Left hindlimb (tissue), 1 donor: ENCODE measurements around the gene TNS2.

ENCODE experiments used
- DNase-seq: peaks from one replicate; pipeline ENCODE4 v3.0.0-alpha.2; 2018

Gene TNS2

DNA sequence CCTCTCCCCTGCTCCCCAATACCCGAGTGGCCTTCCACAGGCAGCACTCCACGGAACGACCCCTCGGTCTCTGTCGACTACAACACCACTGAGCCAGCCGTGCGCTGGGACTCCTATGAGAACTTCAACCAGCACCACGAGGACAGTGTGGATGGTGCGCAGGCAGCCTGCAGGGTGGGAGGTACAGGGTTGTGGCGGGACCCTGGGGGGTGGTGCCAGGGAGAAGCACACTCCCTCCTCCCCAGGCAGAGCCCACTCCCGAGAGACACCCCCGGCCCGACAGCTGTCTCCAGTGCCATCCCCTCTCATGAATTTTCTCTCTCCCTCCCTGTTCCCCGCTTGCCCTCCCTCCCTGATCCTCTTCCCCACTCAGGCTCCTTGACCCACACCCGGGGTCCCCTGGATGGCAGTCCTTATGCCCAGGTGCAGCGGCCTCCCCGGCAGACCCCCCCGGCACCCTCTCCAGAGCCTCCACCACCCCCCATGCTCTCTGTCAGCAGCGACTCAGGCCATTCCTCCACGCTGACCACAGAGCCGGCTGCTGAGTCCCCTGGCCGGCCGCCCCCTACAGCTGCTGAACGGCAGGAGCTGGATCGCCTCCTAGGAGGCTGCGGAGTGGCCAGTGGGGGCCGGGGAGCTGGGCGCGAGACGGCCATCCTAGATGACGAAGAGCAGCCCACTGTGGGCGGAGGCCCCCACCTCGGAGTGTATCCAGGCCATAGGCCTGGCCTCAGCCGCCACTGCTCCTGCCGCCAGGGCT, 9.0 kb downstream of the TNS2 start:
- peak; percentile 34 for DNase-seq

DNA sequence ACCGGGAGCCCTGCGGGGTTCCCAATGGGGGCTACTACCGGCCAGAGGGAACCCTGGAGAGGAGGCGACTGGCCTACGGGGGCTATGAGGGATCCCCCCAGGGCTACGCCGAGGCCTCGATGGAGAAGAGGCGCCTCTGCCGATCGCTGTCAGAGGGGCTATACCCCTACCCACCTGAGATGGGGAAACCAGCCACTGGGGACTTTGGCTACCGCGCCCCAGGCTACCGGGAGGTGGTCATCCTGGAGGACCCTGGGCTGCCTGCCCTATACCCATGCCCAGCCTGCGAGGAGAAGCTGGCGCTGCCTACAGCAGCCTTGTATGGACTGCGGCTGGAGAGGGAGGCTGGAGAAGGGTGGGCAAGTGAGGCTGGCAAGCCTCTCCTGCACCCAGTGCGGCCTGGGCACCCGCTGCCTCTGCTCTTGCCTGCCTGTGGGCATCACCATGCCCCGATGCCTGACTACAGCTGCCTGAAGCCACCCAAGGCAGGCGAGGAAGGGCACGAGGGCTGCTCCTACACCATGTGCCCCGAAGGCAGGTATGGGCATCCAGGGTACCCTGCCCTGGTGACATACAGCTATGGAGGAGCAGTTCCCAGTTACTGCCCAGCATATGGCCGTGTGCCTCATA, 9.7 kb downstream of the TNS2 start:
- DNase-seq, result no peak

DNA sequence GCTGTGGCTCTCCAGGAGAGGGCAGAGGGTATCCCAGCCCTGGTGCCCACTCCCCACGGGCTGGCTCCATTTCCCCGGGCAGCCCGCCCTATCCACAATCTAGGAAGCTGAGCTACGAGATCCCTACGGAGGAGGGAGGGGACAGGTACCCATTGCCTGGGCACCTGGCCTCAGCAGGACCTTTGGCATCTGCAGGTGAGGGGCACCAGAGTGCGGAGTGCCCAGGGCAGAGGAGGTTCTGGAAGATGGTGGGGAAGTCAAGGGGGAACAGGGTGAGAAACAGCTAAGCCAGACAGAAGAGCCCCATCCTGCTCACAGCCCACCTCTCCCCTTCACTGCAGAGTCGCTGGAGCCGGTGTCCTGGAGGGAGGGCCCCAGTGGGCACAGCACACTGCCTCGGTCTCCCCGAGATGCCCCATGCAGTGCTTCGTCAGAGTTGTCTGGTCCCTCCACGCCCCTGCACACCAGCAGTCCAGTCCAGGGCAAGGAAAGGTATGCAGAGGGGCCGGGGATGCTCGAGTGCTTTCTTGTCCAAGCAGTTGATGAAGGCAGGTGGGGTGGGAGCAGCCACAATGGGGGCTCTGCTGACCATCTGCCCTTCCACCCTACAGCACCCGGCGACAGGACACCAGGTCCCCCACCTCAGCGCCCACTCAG, 10.3 kb downstream of the TNS2 start:
- peak; percentile 35 for DNase-seq

DNA sequence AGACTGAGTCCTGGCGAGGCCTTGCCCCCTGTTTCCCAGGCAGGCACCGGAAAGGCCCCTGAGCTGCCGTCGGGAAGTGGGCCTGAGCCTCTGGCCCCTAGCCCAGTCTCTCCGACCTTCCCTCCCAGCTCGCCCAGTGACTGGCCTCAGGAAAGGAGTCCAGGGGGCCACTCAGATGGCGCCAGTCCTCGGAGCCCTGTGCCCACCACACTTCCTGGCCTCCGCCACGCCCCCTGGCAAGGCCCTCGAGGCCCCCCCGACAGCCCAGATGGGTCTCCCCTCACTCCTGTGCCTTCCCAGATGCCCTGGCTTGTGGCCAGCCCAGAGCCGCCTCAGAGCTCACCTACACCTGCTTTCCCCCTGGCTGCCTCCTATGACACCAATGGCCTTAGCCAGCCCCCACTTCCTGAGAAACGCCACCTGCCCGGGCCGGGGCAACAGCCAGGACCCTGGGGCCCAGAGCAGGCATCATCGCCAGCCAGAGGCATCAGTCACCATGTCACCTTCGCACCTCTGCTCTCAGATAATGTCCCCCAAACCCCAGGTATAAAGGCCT, 10.9 kb downstream of the TNS2 start:
- DNase-seq, result peak; percentile 53

DNA sequence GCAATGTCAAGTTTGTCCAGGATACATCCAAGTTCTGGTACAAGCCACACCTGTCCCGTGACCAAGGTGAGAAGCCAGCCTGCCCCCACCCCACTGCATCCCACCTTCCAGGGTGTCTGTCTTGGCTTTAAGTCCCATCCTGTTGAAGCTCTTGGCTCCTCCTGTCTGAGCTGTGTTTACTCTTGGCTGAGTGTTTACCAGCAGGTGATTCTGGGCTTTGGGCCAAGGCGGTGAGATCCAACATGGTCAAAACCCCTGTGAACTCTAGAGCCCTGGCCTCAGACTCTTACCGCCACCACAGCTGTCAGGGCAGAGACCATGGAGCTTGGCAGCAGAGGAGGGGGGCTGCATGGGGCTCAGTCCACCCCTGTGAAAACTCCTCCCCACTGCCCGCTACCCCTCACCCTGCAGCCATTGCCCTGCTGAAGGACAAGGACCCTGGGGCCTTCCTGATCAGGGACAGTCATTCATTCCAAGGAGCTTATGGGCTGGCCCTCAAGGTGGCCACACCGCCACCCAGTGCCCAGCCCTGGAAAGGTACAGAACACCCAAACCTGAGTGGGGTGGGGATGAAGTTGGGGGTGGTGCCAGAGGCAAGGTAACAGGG, 11.6 kb downstream of the TNS2 start:
- peak; percentile 47 for DNase-seq

DNA sequence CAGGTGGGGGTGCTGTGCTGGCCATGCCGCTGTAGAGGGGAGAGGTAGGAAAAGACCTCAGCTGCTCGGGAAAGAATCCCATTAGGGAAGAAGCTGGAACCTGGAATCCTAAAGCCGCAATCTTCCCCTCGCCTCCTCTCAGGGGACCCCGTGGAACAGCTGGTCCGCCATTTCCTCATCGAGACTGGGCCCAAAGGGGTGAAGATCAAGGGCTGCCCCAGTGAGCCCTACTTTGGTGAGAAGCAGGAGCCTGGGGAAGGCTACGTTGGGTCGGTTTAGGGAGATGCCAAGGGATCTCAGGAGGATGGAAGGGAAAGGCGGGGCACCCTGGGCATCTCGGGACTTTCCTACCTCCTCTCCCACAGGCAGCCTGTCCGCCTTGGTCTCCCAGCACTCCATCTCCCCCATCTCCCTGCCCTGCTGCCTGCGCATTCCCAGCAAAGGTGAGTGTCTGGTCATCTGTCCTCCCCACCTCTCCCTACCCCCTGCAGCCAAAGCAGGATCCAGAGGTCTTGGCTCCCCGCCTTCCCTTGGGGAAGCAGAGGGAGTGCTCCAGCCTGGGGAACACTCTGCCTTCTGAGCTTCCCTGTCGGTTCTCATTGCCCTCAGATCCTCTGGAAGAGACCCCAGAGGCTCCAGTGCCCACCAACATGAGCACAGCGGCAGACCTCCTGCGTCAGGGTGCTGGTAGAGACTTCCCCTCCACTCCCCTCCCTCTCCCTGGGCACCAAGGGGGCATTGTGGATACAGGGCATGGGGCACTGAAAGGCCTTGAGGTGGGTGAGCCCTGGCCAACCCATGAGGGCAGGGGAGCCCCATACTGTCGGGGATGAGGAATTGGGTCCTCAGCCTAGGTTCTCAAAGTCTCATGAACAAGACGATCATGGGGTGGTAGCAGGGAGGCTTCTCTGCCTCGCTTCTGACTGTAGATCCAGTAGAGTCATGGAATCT, 12.4 kb downstream of the TNS2 start:
- peak; percentile 54 for DNase-seq

DNA sequence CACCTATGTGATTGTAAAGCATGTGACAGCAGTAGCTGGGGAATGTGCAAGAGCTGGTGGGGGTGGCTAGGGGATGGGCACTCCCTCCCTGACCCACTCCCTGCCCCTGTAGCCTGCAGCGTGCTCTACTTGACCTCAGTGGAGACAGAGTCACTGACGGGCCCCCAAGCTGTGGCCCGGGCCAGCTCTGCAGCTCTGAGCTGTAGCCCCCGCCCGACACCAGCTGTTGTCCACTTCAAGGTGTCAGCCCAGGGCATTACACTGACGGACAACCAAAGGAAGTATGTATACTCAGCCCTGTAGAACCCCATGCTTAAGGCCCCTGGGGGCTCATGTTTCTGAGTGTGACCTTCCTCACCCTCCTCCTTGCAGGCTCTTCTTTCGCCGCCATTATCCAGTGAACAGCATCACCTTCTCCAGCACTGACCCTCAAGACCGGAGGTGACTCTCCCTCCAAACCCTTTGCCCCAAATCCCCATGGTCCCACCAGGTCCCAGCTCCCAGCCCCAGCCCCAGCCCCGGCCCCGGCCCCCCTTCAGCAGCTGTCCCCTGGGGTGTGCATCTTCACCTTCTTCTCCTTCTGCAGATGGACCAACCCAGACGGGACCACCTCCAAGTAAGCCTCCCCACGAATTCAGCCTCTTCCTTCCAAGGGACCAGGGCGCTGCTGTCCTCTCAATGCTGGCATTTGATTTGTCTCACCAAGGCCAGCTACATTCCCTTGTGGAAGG, 13.3 kb downstream of the TNS2 start:
- peak; percentile 41 for DNase-seq

DNA sequence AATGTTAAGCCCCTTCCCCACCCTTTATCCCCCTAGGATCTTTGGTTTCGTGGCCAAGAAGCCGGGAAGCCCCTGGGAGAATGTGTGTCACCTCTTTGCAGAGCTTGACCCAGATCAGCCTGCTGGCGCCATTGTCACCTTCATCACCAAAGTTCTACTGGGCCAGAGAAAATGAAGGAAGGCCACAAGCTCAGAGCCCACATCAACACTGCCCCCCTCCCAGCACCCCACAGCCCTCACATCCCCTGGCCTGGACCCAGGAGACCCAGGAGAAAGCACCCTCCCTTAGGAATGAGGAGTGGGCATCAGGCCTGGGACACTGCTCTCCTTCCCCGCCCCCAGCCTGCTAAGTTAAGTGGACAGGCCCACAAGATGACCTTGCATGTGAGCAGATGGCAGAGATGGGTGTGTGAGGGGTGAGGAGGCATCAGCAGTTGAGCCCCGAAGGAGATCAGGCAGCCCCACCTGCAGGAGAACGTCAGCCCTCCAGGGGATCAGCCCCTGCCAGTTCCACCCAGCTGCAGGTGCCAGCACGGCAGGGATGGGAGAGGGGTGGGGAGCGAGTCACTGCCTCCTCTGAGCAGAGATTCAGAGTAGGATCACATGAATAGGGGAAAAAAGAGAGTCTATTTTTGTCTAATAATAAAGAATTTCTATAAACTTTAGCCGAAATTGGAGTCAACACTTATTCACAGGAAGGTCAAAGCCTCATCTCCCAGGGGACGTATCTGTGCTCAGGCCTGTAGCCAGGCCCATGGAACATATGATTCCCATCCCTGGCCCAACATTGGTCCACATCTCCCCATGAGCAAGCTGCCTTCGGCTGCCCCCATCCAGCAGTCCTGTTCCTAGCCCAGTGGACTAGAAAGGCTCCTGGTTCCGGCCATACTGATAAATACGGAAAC, 14.1 kb downstream of the TNS2 start:
- DNase-seq, result peak; percentile 69

DNA sequence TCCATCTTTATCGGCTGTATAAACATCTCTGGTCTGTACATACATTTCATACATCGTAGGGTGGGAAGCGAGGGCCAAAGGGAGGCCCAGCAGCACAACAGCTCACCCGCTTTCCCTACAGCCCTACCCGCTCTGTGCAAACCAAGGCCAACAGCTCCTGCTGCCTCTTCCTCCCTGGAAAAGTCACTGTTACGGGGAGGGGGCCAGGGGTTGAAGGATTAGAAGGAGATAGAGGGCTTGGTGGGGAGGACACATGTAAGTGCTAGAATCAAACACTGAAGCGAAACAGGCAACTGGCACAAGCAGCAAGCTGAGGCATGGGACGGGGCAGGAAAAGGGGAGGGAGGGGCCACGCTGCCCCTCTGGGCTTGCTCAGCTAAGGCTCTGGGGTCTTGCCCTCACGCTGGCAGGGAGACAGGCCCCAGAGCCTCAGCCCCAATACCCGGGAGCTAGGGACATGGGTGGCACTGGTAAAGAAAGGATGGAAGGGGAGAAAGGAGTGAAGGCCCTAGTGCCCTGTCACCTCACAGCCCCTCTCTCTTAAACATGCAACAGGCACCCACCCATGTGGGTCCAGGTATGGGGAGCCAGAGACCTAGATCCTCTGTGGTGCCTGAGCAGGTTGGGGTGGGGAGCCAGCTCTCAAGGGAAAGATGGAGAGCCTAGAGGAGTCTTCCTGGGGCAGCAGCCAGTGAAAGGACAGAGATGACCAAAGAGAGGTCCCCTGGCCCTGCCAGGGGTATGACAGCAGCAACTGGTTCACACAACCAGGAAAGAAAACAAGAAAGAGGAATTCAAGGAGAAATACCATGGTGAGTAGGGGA, 15.0 kb downstream of the TNS2 start:
- DNase-seq, result peak; percentile 40

DNA sequence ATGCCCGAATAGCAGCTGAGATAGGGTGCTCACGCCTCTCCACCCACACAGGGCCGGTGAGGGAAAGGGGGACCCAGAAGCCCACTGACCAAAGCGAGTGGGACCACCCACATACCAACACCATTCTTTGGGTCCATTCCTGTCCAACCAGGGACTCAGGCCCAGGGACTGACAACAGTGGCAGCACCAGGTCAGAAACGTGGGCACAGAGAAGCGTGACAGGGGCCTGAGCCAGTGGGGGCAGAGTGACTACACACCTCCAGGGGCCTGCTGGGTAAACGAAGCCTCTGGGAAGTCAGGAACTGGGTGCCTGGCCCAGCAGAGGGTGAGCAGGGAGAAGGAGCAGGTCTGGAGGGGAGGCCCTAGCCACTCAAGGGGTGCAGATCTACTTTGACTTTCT, 15.6 kb downstream of the TNS2 start:
- DNase-seq, result peak; percentile 37

DNA sequence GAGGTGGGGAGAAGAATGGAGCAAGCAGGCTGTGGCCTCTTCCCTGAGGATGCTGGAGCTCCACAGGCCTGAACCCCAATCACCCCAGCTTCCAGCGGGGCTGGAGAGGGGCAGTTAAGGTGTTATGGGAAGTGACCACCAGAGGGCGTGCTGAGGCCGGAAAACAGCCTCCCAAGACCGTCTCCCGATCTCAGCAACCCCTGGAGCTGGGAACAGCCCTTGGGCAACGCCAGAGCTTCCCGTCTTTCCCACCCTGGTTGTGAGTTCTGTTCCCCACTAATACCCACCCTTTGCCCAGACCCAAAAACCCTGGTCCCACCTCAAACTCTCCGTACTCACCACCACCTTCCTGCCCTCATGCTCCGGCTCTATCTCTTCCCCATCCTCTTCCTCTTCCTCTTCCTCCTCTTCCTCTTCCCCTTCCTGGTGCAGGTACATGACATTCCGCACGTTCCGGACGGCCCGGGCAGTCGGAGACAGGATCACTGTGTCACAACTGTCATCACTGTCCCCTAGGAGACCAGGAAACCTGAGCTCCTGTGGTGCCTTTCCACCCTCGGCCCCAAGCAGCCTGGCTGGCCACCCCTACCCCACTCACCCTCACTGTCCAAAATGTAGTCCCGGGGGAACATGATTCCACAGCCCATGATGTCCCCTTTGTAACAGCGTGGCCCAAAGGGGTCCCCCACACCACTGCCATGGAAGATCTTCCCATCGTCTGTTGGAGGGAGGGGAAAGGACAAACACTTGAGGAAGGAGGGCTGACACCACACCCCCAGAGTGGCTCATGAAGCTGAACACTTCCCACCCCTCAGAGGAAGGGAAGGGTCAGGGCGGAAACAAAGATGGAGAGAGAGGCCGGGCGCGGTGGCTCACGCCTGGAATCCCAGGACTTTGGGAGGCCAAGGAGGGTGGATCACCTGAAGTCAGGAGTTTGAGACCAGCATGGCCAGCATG, 16.4 kb downstream of the TNS2 start:
- DNase-seq, result peak; percentile 80

DNA sequence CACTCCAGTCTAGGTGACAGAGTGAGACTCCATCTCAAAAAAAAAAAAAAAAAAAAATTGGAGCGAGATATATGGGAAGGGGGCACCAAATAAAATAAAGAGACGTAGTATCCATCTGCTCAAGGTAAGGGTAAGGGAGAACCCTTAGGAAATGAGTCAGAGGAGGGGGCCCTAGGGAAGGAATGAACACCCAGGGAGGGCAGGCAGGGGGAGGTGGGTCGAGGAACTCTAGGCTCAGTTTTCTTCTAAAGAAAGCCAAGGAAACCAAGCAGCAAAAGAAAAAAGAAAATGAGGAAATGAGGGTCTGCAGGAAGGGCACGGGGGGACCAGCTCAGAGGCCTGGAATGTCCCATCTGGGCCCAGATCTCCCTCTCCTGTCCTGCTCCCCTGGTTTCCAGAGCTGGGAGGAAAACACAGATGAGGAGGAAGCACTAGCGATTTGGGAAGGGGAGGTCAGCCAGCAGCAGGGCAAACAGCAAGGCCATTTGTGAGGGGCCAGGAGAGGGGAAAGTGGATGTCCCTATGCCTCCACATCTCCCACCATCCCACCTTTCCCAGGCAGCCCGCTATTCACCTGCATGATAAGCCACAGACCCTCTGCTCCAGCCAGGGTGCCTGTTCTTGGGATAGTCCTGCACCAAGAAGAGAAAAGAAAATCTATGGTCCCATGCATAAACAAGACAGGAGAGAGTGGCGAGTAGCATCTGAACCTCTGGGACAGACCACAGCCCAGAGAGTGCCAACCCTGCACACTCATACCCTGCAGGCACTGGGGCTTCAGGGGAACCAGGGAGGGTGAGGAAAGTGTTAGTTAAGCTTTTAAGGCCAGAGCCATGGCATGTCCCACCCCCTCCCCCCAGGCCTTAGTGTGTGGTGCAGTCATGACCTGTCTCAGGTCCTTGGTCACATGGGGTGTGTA, 17.5 kb downstream of the TNS2 start:
- DNase-seq, result no peak

DNA sequence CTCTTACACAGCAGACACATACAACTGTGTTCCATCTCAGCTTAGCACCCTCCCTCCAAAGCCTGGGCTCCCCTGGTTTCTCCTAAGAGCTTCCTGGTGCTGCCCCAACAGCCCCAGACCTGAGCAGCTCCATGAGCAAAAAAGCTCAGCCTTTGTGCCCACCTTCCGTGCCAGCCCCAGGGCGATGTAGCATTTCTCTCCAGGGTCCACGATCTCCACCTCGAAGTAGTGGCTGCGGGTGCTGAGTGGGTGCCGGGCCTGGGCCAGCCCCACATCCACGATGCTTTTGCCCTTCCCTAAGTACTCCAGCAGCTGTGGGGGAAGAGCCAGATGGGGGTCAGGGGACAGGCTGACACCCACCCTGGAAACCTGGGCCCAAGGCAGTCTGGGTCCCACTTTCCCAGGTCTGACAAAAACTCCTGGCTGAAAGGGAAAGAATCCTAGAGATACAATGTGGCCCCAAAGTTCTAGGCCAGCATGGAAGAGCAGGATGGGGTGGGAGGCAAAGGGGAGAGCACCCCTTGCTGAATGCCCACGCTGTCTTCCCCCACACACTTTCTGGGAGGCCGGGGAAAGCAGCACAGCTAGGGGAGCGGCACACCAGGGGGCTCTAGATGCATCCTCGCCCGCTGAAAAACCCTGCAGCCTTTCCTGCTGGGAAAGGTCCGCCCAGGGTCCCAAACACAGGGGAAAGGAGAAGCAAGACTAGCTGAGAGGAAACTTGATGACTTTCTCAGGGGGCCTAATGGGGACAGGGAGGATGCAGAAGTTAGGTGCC, 18.3 kb downstream of the TNS2 start:
- peak; percentile 28 for DNase-seq

DNA sequence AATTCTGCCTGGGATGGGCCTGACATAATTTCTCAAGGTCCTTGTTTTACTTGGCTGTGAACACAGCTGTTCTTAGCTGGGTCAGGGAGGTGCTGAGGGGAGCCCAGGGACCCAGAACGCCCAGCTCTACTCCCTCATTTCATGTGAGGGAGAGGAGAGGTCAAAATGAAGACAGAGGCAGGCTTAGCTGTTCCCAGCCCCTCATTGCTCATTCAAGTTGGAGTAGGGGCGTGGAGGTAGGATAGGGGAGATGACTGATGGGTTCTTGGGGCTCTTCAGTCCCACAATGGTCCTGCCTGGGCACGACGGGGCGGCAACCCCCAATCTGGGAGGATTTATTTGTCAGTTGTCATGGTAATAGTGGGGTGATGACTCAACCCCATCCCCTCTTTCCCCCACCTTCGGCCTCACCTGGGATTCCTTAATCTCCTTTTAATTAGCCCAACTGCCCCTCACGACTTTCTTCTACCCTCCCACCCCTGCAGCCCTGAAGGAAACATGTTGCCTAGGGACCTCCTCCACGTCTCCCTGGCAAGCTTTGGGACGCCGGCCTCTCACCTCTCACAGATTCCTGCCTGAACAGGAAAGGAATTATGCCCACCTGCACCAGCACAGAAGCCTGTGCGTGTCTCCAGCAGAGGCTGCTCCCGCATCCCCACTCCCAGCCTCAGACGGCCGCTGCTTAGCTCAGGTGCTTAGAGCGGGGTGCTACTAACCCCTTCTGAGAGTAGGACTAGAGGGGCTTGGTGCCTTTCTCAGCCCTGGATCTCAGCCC, 19.1 kb downstream of the TNS2 start:
- DNase-seq, result no peak
